DMS153 treated with DMSO at 0.1 percent for 48 hours (cell line): Measurements from ENCODE around the gene CLEC9A.
"Not testable (repeated sequence)": the region's sequence is repeated elsewhere in the genome, so short reads cannot be mapped to it uniquely, and the experiment has no call there.

Experiments used
- DNase-seq: peaks from one replicate; lab custom pipeline; 2025; ENCODE audit not compliant: unreplicated experiment; lab: John Stamatoyannopoulos, UW

The CLEC9A gene

DNA sequence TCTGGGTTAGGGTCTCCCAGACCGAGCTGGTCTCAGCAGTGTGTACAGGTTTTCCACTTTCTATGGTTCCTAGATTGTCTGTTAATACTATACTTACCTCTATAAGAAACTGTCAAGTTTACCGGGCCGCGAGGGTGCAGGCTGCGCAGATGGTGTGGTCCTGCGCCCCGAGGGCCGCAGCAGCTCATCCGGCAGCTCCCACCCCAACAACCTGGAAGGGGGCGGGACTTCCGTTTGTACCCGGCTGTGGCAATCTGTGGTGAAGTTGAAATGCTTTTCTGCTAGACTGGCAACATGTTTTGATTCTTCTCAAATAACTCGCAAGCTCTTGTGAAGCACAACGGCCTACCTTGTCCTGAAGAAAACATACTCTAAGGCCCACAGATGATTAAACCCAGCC lies at the start of gene CLEC9A:
TSS of gene CLEC9A (plus strand) at position 237 of the 400 bp plus-strand sequence. CDS start 22,006 bp downstream, outside the sequence.
- DNase-seq, result no peak

- no peak for DNase-seq
These were observed 38.6 kb upstream of the CLEC9A start for GRCh38 chr12:9991876-9992275.

DNA sequence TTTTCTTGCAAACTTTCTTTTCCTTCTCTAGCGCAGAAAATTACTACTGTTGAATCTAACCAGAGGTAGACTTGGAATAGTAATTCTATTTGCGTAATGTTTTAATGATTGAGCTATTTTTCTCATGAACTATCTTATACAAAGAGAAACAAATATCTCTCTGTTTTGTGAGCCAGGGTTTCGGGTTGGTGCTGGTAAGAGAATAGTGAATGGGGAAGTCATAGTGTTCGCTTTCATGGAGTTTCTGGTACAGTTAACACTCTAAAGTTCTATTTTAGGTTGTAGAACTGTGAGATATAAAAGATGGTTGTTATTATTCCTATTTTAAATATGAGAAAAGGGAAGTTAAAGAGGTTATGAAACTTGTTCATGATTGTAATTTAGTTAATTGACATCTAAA lies 38.2 kb upstream of the CLEC9A start:
- no peak for DNase-seq

DNA sequence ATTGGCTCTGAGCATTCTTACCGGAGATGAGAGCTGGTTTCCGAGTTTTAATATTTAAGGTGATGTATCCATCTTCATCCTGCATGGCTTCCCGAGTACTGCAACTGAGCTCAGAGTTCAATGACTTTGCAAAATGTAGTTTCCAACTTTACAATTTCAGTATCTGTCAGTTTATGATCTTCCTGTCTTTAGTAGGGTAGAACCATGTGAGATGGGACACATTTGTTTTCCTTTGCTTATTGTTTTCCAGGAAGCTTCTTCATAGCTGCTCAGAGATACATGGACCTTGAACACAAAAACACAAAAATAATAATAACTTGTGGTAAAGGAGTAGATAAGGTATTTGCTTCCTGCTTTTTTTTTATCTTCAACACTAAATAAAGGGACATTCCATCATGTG lies 31.5 kb upstream of the CLEC9A start, which contains the start of gene CLEC1B:
TSS of gene CLEC1B (minus strand) at position 106 of the 400 bp plus-strand sequence. CDS start at position 85, 21 bp downstream.
- DNase-seq, result no peak

GRCh38 chr12:10001171-10001776 lies 29.2 kb upstream of the CLEC9A start:
- no peak for DNase-seq

- no peak for DNase-seq
These were observed 17.7 kb upstream of the CLEC9A start for GRCh38 chr12:10012630-10013330.

DNA sequence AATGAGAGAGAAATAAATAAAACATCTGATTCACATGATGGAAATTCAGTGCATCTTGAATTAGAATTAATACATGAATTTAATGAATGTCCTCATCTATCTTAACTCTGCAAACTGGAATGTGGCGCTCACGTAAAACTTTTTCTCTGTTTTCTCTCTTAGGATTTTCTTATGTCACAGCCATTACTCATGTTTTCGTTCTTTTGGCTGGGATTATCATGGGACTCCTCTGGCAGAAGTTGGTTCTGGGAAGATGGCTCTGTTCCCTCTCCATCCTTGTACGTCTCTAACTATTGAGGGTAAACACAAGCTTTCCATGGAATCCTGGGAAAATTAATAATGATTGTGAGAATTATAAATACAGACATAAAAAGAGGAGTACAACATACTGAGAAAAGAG lies 15.0 kb upstream of the CLEC9A start:
- no peak for DNase-seq

- no peak for DNase-seq
These were observed 13.6 kb upstream of the CLEC9A start for GRCh38 chr12:10016881-10017280.

DNA sequence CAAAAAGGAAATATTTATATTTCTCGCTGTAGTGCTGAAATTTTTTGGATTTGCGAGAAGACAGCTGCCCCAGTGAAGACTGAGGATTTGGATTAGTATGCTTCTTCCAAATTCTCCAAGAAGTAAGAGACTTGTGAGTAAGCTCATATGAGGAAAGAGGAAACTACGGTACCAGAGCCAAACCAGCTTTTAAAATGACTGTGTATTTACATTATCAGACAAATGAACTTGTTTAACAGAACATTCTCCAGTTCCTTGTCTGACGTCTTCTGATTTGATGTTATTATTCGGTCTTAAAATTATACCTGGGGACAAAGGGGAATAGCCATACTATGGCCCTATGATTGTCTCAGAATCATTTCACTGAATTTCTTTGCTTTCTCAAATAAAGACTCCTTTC lies 12.1 kb upstream of the CLEC9A start:
- DNase-seq, result no peak

DNA sequence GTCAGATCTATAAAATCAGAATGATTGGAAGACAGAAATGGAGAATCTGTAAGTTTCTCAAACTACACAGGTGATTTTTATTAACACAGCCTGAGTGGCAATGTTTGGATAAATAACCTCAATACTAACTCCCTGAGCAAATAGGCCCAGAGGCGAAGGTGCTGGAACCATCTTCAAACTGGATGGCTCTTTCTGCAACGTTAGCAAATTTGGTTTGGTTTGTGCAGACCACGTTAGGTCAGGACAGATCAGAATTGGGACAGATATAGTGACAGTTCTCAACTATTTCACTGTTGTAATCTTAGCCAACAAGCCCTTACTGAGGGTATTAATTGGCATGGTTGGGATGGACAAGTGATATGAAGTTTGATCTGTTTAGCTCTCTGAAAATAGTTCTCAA lies 9.1 kb upstream of the CLEC9A start:
- no peak for DNase-seq

DNA sequence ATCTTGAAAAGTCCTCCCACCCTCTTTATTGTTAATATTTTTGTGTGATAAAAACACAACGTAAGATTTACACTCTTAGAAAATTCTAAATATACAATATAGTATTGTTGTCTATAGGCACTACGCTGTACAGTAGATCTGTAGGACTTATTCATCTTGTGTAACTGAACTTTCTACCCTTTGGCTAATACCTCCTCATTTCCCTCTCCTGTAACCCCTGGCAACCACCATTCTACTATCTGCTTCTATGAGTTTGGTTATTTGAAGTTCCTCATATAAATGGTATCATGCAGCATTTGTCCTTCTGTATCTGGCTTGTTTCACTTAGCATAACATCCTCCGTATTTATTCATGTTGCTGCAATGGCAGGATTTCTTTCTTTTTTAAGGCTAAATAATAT lies 5.2 kb upstream of the CLEC9A start:
- no peak for DNase-seq

GRCh38 chr12:10026666-10027065 lies 3.8 kb upstream of the CLEC9A start:
- not testable (repeated sequence) for DNase-seq

DNA sequence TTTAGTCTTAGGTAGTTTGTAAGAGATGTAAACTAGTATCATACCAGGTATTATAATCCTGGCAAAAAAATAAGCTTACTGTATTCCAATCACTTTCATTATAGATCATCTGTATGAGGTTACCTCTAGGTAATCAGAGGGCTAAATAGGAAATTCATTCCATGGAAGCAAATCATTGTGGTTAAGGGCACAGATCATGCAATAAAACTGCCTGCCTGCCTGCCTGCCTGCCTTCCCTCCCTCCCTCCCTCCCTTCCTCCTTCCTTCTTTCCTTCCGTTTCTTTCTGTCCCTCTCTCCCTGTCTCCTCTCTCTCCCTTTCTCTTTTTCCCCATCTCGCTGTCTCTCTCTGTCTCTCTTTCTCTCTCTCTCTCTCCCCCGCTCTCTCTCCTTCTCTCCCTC lies 3.2 kb upstream of the CLEC9A start:
- DNase-seq, result no peak

- no peak for DNase-seq
These were observed 2.8 kb upstream of the CLEC9A start for GRCh38 chr12:10027721-10028120.

GRCh38 chr12:10031321-10031720 lies 839 bp downstream of the CLEC9A start:
- DNase-seq, result no peak

- DNase-seq, result no peak
These were observed 1.3 kb downstream of the CLEC9A start for GRCh38 chr12:10031771-10032175.

- DNase-seq, result peak; percentile 18
These were observed 3.5 kb downstream of the CLEC9A start for GRCh38 chr12:10033783-10034545.

- DNase-seq, result no peak
These were observed 11.7 kb downstream of the CLEC9A start for GRCh38 chr12:10042167-10042566.

GRCh38 chr12:10048526-10048925 lies 18.0 kb downstream of the CLEC9A start:
- DNase-seq, result no peak

- no peak for DNase-seq
These were observed 21.9 kb downstream of the CLEC9A start for GRCh38 chr12:10052193-10052913.

- DNase-seq, result no peak
These were observed 27.9 kb downstream of the CLEC9A start for GRCh38 chr12:10058387-10058786.
